H9 (cell line): ENCODE results near the gene FOXP2. TPM values are rescaled to one million over a fixed set of nuclear protein-coding genes. Genes with fewer than 3 reads are reported as not detected.

Source experiments
- DNase-seq: peaks from one replicate; pipeline ENCODE4 v3.0.0-alpha.2; 2017
- H2AFZ ChIP-seq: one replicate; pipeline ENCODE4 v1.6.1; 2013; ENCODE audit warnings: mild to moderate bottlenecking, low read length, control low read depth, moderate library complexity
- H2AK5ac ChIP-seq: 2 replicates; pipeline ENCODE4 v1.6.1; 2013; ENCODE audit warnings: low read length, control low read depth, mixed read lengths; ENCODE audit not compliant: insufficient read length
- H2BK120ac ChIP-seq: one replicate; pipeline ENCODE4 v1.6.1; 2013; ENCODE audit warnings: low read depth, mild to moderate bottlenecking, low read length, control low read depth, inconsistent platforms; ENCODE audit not compliant: poor library complexity, severe bottlenecking
- H2BK12ac ChIP-seq: 2 replicates; pipeline ENCODE4 v1.6.1; 2013; ENCODE audit warnings: low read length, control low read depth, mixed read lengths, low read depth; ENCODE audit not compliant: insufficient read length
- H2BK15ac ChIP-seq: 2 replicates; pipeline ENCODE4 v1.6.1; 2013; ENCODE audit warnings: low read depth, low read length, control low read depth
- H2BK20ac ChIP-seq: one replicate; pipeline ENCODE4 v1.6.1; 2013; ENCODE audit warnings: low read depth, mild to moderate bottlenecking, low read length, control low read depth, inconsistent platforms; ENCODE audit not compliant: poor library complexity, severe bottlenecking
- H2BK5ac ChIP-seq: 2 replicates; pipeline ENCODE4 v1.6.1; 2013; ENCODE audit warnings: low read length, control low read depth, mixed read lengths; ENCODE audit not compliant: insufficient read length
- H3K14ac ChIP-seq: 2 replicates; pipeline ENCODE4 v1.6.1; 2013; ENCODE audit warnings: low read length, control low read depth; ENCODE audit not compliant: insufficient read depth
- H3K18ac ChIP-seq: 2 replicates; pipeline ENCODE4 v1.6.1; 2013; ENCODE audit warnings: low read depth, mild to moderate bottlenecking, mixed read lengths, low read length, control low read depth; ENCODE audit not compliant: insufficient read length
- H3K23ac ChIP-seq: 2 replicates; pipeline ENCODE4 v1.6.1; 2013; ENCODE audit warnings: low read length, control low read depth, mixed read lengths, low read depth; ENCODE audit not compliant: insufficient read length
- H3K23me2 ChIP-seq: 2 replicates; pipeline ENCODE4 v1.6.1; 2013; ENCODE audit warnings: low read depth, mild to moderate bottlenecking, mixed read lengths, low read length, control low read depth; ENCODE audit not compliant: insufficient read length, poor library complexity, severe bottlenecking
- H3K27ac ChIP-seq: 2 replicates; pipeline ENCODE4 v1.5.1; 2013; ENCODE audit warnings: low read length, control low read depth, mixed read lengths, low read depth; ENCODE audit not compliant: insufficient read length
- H3K27me3 ChIP-seq: 2 replicates; pipeline ENCODE4 v1.6.1; 2013; ENCODE audit warnings: low read length, control low read depth, inconsistent platforms; ENCODE audit not compliant: insufficient read depth
- H3K4ac ChIP-seq: 2 replicates; pipeline ENCODE4 v1.6.1; 2013; ENCODE audit warnings: low read depth, mild to moderate bottlenecking, control low read depth, inconsistent platforms, low read length, moderate library complexity
- H3K4me1 ChIP-seq: 2 replicates; pipeline ENCODE4 v1.6.1; 2013; ENCODE audit warnings: low read length, control low read depth, inconsistent platforms; ENCODE audit not compliant: insufficient read depth
- H3K4me2 ChIP-seq: 2 replicates; pipeline ENCODE4 v1.6.1; 2013; ENCODE audit warnings: low read length, control low read depth, mixed read lengths; ENCODE audit not compliant: insufficient read length, insufficient read depth
- H3K56ac ChIP-seq: 2 replicates; pipeline ENCODE4 v1.6.1; 2013; ENCODE audit warnings: low read depth, mild to moderate bottlenecking, mixed read lengths, low read length, control low read depth; ENCODE audit not compliant: insufficient read length
- H3K79me1 ChIP-seq: 2 replicates; pipeline ENCODE4 v1.6.1; 2013; ENCODE audit warnings: low read depth, mild to moderate bottlenecking, moderate library complexity, low read length, control low read depth, inconsistent platforms; ENCODE audit not compliant: insufficient read depth, poor library complexity, severe bottlenecking
- H3K79me2 ChIP-seq: 2 replicates; pipeline ENCODE4 v1.6.1; 2013; ENCODE audit warnings: low read length, control low read depth, inconsistent platforms; ENCODE audit not compliant: insufficient read depth
- H3K9ac ChIP-seq: 2 replicates; pipeline ENCODE4 v1.6.1; 2013; ENCODE audit warnings: low read length, control low read depth, mixed read lengths; ENCODE audit not compliant: insufficient read length; ENCODE audit errors: extremely low read depth
- H3K9me3 ChIP-seq: one replicate; pipeline ENCODE4 v1.6.1; 2013; ENCODE audit warnings: low read depth, low read length, inconsistent platforms; ENCODE audit not compliant: control insufficient read depth
- H3T11ph ChIP-seq: one replicate; pipeline ENCODE4 v1.6.1; 2013; ENCODE audit warnings: mild to moderate bottlenecking, low read length, control low read depth, inconsistent platforms
- H4K20me1 ChIP-seq: one replicate; pipeline ENCODE4 v1.6.1; 2013; ENCODE audit not compliant: control insufficient read depth, insufficient read length, insufficient read depth
- H4K5ac ChIP-seq: 2 replicates; pipeline ENCODE4 v1.6.1; 2013; ENCODE audit warnings: low read depth, mild to moderate bottlenecking, mixed read lengths, low read length, control low read depth; ENCODE audit not compliant: insufficient read length
- H4K8ac ChIP-seq: replicated peaks from 2 replicates; pipeline ENCODE4 v1.6.1; 2013; ENCODE audit warnings: low read length, control low read depth, mixed read lengths, low read depth; ENCODE audit not compliant: insufficient read length
- H4K91ac ChIP-seq: 2 replicates; pipeline ENCODE4 v1.6.1; 2013; ENCODE audit warnings: low read depth, mild to moderate bottlenecking, moderate library complexity, mixed read lengths, low read length, control low read depth; ENCODE audit not compliant: insufficient read length
- H3K27ac Mint-ChIP-seq, 3 experiments: 2 replicates in 2 of 3; 3 replicates in 1 of 3; pipeline ENCODE4 v1.8.0; 2020 to 2021; ENCODE audit warnings: mixed read lengths in 3 of 3, mild to moderate bottlenecking in 1 of 3, moderate library complexity in 1 of 3
- H3K27me3 Mint-ChIP-seq: 2 replicates; pipeline ENCODE4 v1.8.0; 2021; ENCODE audit warnings: low read depth, mild to moderate bottlenecking, moderate library complexity, mixed read lengths
- H3K36me3 Mint-ChIP-seq, 3 experiments: 2 replicates in 2 of 3; 3 replicates in 1 of 3; pipeline ENCODE4 v1.8.0; 2020 to 2021; ENCODE audit warnings: low read depth in 3 of 3, mixed read lengths in 3 of 3; ENCODE audit not compliant: insufficient read depth in 1 of 3
- H3K4me1 Mint-ChIP-seq, 2 experiments: 2 replicates each; pipeline ENCODE4 v1.8.0; 2020; ENCODE audit warnings: mixed read lengths in 2 of 2
- H3K4me3 Mint-ChIP-seq, 2 experiments: 2 replicates in 1 of 2; 3 replicates in 1 of 2; pipeline ENCODE4 v1.8.0; 2020 to 2021; ENCODE audit warnings: mild to moderate bottlenecking in 2 of 2, mixed read lengths in 2 of 2, moderate library complexity in 1 of 2
- H3K9me3 Mint-ChIP-seq, 2 experiments: 2 replicates in 1 of 2; 3 replicates in 1 of 2; pipeline ENCODE4 v1.8.0; 2020; ENCODE audit warnings: mild to moderate bottlenecking in 2 of 2, mixed read lengths in 2 of 2, moderate library complexity in 1 of 2
- CTCF ChIP-seq: fragments of 200-600 bp; sonication (generic); conservative IDR thresholded peaks from 3 replicates; pipeline ENCODE4 v1.8.0; 2021; ENCODE audit warnings: antibody characterized with exemption, mild to moderate bottlenecking
- WGBS: extraction: QIAGEN DNeasy Blood & Tissue Kit; methylation state at CpG from one replicate; pipeline ENCODE4 v1.1.7; 2013; ENCODE audit warnings: missing lambda C conversion rate, low lambda C conversion rate, mixed read lengths; ENCODE audit not compliant: insufficient read length; ENCODE audit errors: extremely low coverage; 5-methylcytosine and 5-hydroxymethylcytosine counted together
- total RNA-seq: library from RNA; stranded (reverse); gene quantifications from 2 replicates; pipeline ENCODE4 v1.2.1, GENCODE V29; 2021

FOXP2 gene
- total RNA-seq, 1 experiment from 2014 or later = not detected

GRCh38 chr7:114623146-114623545, 208.5 kb downstream of the FOXP2 start:
- H3K9ac ChIP-seq = no peak overlapping the region
- no peak overlapping the region for H3K27ac Mint-ChIP-seq
- no peaks in the 10 kb centered on the region for H3K9me3 Mint-ChIP-seq

More at GRCh38 chr7:114623146-114623545, 208.5 kb downstream of the FOXP2 start:
- H3K9me3 ChIP-seq = no peaks in the 10 kb centered on the region
- no peak for DNase-seq
- no peaks in the 10 kb centered on the region for H3K79me2 ChIP-seq
- no peak overlapping the region for H4K5ac ChIP-seq
- no peak overlapping the region for H3K27ac ChIP-seq
- no peaks in the 10 kb centered on the region for H4K20me1 ChIP-seq
- H4K91ac ChIP-seq = no peak overlapping the region
- no peak overlapping the region for H2AK5ac ChIP-seq
- H3K18ac ChIP-seq = no peak overlapping the region
- Mint-ChIP-seq H3K4me1 (no peaks in the 10 kb centered on the region), H3K36me3 (no peaks in the 10 kb centered on the region), H3K4me3 (no peak overlapping the region), H3K27me3 (no peaks in the 10 kb centered on the region)
- H2BK5ac ChIP-seq = no peak overlapping the region
- H4K8ac ChIP-seq = no peak overlapping the region
- H2BK15ac ChIP-seq = no peak overlapping the region
- H3K27me3 ChIP-seq = no peaks in the 10 kb centered on the region
- H2BK120ac ChIP-seq = no peak overlapping the region
- H3K56ac ChIP-seq = no peak overlapping the region
- H2AFZ ChIP-seq = no peak overlapping the region
- H3K14ac ChIP-seq = no peak overlapping the region
- no peak overlapping the region for H3T11ph ChIP-seq
- no peaks in the 10 kb centered on the region for H3K23me2 ChIP-seq
- WGBS = no CpG with 5 or more reads among the region's 2 CpGs
- no peak overlapping the region for H2BK12ac ChIP-seq
- no peak overlapping the region for H3K4me2 ChIP-seq
- H3K4me1 ChIP-seq = no peaks in the 10 kb centered on the region
- no peak overlapping the region for H3K23ac ChIP-seq
- no peak for TF ChIP-seq CTCF
- no peaks in the 10 kb centered on the region for H3K79me1 ChIP-seq
- no peak overlapping the region for H3K4ac ChIP-seq
- H2BK20ac ChIP-seq = no peak overlapping the region
